ENCODE measurements around the gene FAM118A.

DNA sequence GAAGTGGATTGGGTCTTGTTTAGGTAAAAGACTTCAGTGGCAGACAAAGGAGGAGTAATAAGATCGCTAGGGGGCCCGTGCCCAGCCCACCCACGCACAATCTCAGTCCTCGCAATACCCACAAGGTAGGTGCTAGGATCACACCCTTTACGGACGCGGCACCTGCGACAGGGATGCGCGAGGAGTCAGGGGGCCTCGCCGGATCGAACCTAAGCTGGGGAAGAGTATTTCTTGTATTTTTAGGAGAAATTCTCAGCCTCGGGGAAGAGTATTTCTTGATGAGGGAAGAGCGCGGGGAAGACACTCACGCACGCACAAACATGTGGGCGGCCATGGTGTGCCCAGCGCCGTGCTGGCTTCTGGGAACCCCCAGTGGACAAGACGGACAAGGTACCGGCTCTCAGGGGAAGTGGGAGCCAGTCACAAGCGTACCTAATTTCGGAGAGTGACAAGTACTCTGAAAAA, 745 bp upstream of the FAM118A start:
- TF ChIP-seq, protein P1, sequence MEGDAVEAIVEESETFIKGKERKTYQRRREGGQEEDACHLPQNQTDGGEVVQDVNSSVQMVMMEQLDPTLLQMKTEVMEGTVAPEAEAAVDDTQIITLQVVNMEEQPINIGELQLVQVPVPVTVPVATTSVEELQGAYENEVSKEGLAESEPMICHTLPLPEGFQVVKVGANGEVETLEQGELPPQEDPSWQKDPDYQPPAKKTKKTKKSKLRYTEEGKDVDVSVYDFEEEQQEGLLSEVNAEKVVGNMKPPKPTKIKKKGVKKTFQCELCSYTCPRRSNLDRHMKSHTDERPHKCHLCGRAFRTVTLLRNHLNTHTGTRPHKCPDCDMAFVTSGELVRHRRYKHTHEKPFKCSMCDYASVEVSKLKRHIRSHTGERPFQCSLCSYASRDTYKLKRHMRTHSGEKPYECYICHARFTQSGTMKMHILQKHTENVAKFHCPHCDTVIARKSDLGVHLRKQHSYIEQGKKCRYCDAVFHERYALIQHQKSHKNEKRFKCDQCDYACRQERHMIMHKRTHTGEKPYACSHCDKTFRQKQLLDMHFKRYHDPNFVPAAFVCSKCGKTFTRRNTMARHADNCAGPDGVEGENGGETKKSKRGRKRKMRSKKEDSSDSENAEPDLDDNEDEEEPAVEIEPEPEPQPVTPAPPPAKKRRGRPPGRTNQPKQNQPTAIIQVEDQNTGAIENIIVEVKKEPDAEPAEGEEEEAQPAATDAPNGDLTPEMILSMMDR (IDR thresholded peaks at IDR 0.05), result no peak
- TF ChIP-seq POLR2AphosphoS5 (IDR thresholded peaks at IDR 0.05) (no peak), EP300 (IDR thresholded peaks at IDR 0.05) (no peak), POLR2A (IDR thresholded peaks at IDR 0.05) (no peak)

All from stomach (tissue), 4 donors.